K562 (cell line): ENCODE measurements around the gene FEM1B. TPM values are rescaled to one million over a fixed set of nuclear protein-coding genes. Genes with fewer than 3 reads are reported as not detected.

ENCODE experiments used
- ATAC-seq: fragments of 200-7000 bp; cut with Tn5 transposase; 3 replicates; pipeline ENCODE4 v1.9.1; 2020; ENCODE audit warnings: moderate library complexity
- BruUV-seq: library from RNA; stranded (reverse); fragments of 400-500 nt; replicated peaks from 2 replicates; lab custom pipeline; 2021; lab: Mats Ljungman, UMichigan
- CTCF ChIA-PET: fragments of 300-600 bp; formaldehyde crosslinking; extraction: SDS; loops from one replicate; lab custom pipeline; 2021; ENCODE audit warnings: low intra/inter-chr PET ratio; lab: Yijun Ruan, JAX
- POLR2A ChIA-PET: fragments of 300-600, 350-650 bp; sonication (Branson Sonifier 250); formaldehyde crosslinking; extraction: SDS; loops from one replicate; lab custom pipeline; 2021; ENCODE audit warnings: antibody characterized with exemption, inconsistent platforms; lab: Yijun Ruan, JAX
- DNase-seq, 4 experiments: peaks; one replicate each; pipeline versions ENCODE4 v3.0.0 to v3.0.0-alpha.2; 2011 to 2018; ENCODE audit warnings: low spot score in 3 of 4, mixed read lengths in 3 of 4; ENCODE audit errors: extremely low read depth in 1 of 4
- FAIRE-seq: peaks from 2 replicates; lab custom pipeline; 2011; peaks lifted over from hg19 to GRCh38; lab: Jason Lieb, UNC
- H2AFZ ChIP-seq: 2 replicates; pipeline ENCODE4 v1.6.0; 2011; ENCODE audit warnings: low read depth, low read length, control low read depth, inconsistent platforms
- H3K27ac ChIP-seq: fragments of 200-600 bp; 3 replicates; pipeline ENCODE4 v1.8.0; 2011; ENCODE audit warnings: low read depth, mild to moderate bottlenecking, control low read depth, inconsistent platforms, low read length, moderate library complexity, mixed read lengths; ENCODE audit errors: extremely low read depth
- H3K27me3 ChIP-seq, 2 experiments: fragments of 300-600 bp in 1 of 2; 2 replicates in 1 of 2; 3 replicates in 1 of 2; pipeline versions ENCODE4 v1.6.0 to v1.8.0; 2011; ENCODE audit warnings: inconsistent platforms in 2 of 2, low read length in 2 of 2, mild to moderate bottlenecking in 1 of 2, mixed read lengths in 1 of 2, moderate library complexity in 1 of 2; ENCODE audit not compliant: control insufficient read depth in 2 of 2, insufficient read depth in 2 of 2
- H3K36me3 ChIP-seq: fragments of 300-600 bp; 3 replicates; pipeline ENCODE4 v1.8.0; 2011; ENCODE audit warnings: mild to moderate bottlenecking, low read length, inconsistent platforms; ENCODE audit not compliant: control insufficient read depth, insufficient read depth
- H3K4me1 ChIP-seq, 2 experiments: fragments of 200-600 bp in 1 of 2; replicated peaks in 1 of 2; 2 replicates in 1 of 2; 3 replicates in 1 of 2; pipeline versions ENCODE4 v1.5.1 to v1.8.0; 2011; ENCODE audit warnings: inconsistent platforms in 2 of 2, low read length in 2 of 2, mild to moderate bottlenecking in 1 of 2, mixed read lengths in 1 of 2, moderate library complexity in 1 of 2; ENCODE audit not compliant: control insufficient read depth in 2 of 2, insufficient read depth in 2 of 2
- H3K4me2 ChIP-seq: 2 replicates; pipeline ENCODE4 v1.6.1; 2011; ENCODE audit warnings: low read length, control low read depth, inconsistent platforms, mixed read lengths; ENCODE audit not compliant: insufficient read depth
- H3K4me3 ChIP-seq: fragments of 200-600 bp; sonication (generic), shearing (Covaris generic); 2 replicates; pipeline ENCODE4 v1.5.1; 2016; ENCODE audit warnings: control low read depth, inconsistent platforms
- H3K79me2 ChIP-seq: fragments of 200-600 bp; 3 replicates; pipeline ENCODE4 v1.8.0; 2011; ENCODE audit warnings: low read length, inconsistent platforms; ENCODE audit not compliant: control insufficient read depth, insufficient read depth
- H3K9ac ChIP-seq, 2 experiments: 2 replicates each; pipeline versions ENCODE4 v1.6.0 to v1.6.1; 2011; ENCODE audit warnings: low read depth in 2 of 2, low read length in 2 of 2, control low read depth in 1 of 2, inconsistent platforms in 1 of 2, mild to moderate bottlenecking in 1 of 2, mixed read lengths in 1 of 2; ENCODE audit not compliant: insufficient read depth in 1 of 2
- H3K9me1 ChIP-seq: one replicate; pipeline ENCODE4 v1.6.0; 2011; ENCODE audit warnings: inconsistent platforms, mild to moderate bottlenecking, low read length, moderate library complexity; ENCODE audit not compliant: control insufficient read depth, insufficient read depth
- H3K9me3 ChIP-seq: replicated peaks from 2 replicates; pipeline ENCODE4 v1.5.1; 2011; ENCODE audit warnings: low read depth, low read length, inconsistent platforms; ENCODE audit not compliant: control insufficient read depth, insufficient read depth
- H4K20me1 ChIP-seq: replicated peaks from 2 replicates; pipeline ENCODE4 v1.6.1; 2011; ENCODE audit warnings: low read length, inconsistent platforms, mixed read lengths; ENCODE audit not compliant: control insufficient read depth, insufficient read depth
- CBFA2T3 ChIP-seq: fragments of 450-650 bp; IDR thresholded peaks from 2 replicates; pipeline ENCODE4 v1.6.1; 2017
- CBX8 ChIP-seq: fragments of 200-600 bp; sonication (generic); IDR thresholded peaks from 2 replicates; pipeline ENCODE4 v1.6.1; 2012; ENCODE audit warnings: borderline replicate concordance, mixed run types, low read depth, mild to moderate bottlenecking, moderate library complexity, mixed read lengths, low read length, control low read depth, inconsistent platforms; ENCODE audit not compliant: poor library complexity, severe bottlenecking; ENCODE audit errors: extremely low read depth
- MECOM ChIP-seq: fragments of 250-450 bp; sonication (Bioruptor Pico); IDR thresholded peaks from 2 replicates; pipeline ENCODE4 v1.8.0; 2022; ENCODE audit warnings: inconsistent platforms
- ZNF124 ChIP-seq: sonication (generic); formaldehyde crosslinking; IDR thresholded peaks from 2 replicates; pipeline ENCODE4 v1.8.1; 2022; ENCODE audit warnings: missing genetic modification reagents
- ZNF764 ChIP-seq: fragments of 250-450 bp; sonication (Bioruptor Pico); IDR thresholded peaks from 2 replicates; pipeline ENCODE4 v1.4.0; 2020; ENCODE audit warnings: low read depth, mild to moderate bottlenecking, moderate library complexity
- WGBS: fragments of 100-300 bp; shearing (Covaris generic); methylation state at CpG from one replicate; pipeline ENCODE4 v1.1.6; 2016; ENCODE audit warnings: low coverage, mixed read lengths; ENCODE audit not compliant: insufficient coverage; ENCODE audit errors: missing lambda C conversion rate; 5-methylcytosine and 5-hydroxymethylcytosine counted together
- in situ Hi-C: fragments of 300-500 bp; cut with MboI; formaldehyde crosslinking; loops from 4 replicates; pipeline ENCODE4 v1.15.0; 2018; ENCODE audit warnings: inconsistent platforms, mixed read lengths
- intact Hi-C: fragments of 100-400 bp; cut with micrococcal nuclease; formaldehyde crosslinking; loops from 2 replicates; pipeline ENCODE4 v1.14.2; 2022
- polyA plus RNA-seq, 8 experiments: library from polyadenylated mRNA; depleted of rRNA in 4 of 8; stranded (reverse) in 5 of 8; unstranded in 3 of 8; fragments of >200 nt; fragmentation: Nextera tagmentation in 2 of 8; fragmentation: Illumina TruSeq in 1 of 8; extraction: Ambion mirVana in 2 of 8; extraction: Trizol in 1 of 8; gene quantifications; 2 replicates each; pipeline versions ENCODE4 v1.2.1 to v1.2.3, GENCODE V29; 2011 to 2014; ENCODE audit warnings: inconsistent platforms in 1 of 8, missing spikeins in 1 of 8
- total RNA-seq, 7 experiments: library from RNA; depleted of rRNA in 6 of 7; stranded (reverse); fragments of >200 nt in 6 of 7; fragmentation: Illumina TruSeq in 2 of 7; extraction: Trizol in 2 of 7; gene quantifications; 2 replicates each; pipeline versions ENCODE4 v1.2.1 to v1.2.3, GENCODE V29; 2011 to 2021; ENCODE audit warnings: low replicate concordance in 1 of 7

Gene FEM1B
- total and polyA plus RNA-seq, 9 of the 15 experiments (the other 6 are each of a cell fraction or from before 2014, with no cell fraction given): 5.9 to 61.6 (median 20.1) TPM

DNA sequence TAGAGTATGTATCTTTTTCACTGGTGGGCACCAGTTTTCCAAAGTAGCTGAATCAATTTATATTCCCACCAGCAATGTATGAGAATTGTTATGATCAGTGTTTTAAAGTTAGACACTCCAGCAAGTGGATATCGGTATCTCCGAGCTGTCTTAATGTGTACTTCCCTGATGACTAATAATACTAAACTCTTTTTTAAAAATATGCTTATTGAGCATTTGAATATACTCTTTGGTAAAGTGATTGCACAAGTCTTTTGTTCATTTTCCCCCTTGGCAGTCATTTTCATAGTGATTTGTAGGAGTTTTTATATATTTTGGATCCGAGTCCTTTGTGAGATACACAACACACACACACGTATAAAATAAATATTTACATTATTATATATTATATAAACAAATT is 12.5 kb upstream of the FEM1B start:
- 5% methylated on average over 4 of the region's 4 CpGs for WGBS
- Histone ChIP-seq H3K36me3 (no peaks in the 10 kb centered on the region), H3K4me3 (no peak overlapping the region), H3K9me3 (no peaks in the 10 kb centered on the region; the same call in 1 of the 2 replicates), H3K4me2 (no peak overlapping the region)
- no TSS peak for BruUV-seq
- TF ChIP-seq CBFA2T3: no peak
- TF ChIP-seq, all 486 proteins: peak for 0
- ATAC-seq: no peak
- Histone ChIP-seq H3K4me1 (no peaks in the 10 kb centered on the region), H4K20me1 (no peaks in the 10 kb centered on the region), H3K27me3 (peaks cover 22 to 23% of the 10 kb centered on the region in 2 experiments; a peak in 4 of 5 replicates), H3K9ac (no peak overlapping the region), H3K79me2 (no peaks in the 10 kb centered on the region), H3K27ac (no peak overlapping the region), H3K9me1 (no peaks in the 10 kb centered on the region), H2AFZ (no peak overlapping the region)
- POLR2A ChIA-PET: interaction anchor here (0.6 to 1.6 kb wide), 4 partner anchors 9 to 127 kb away, joined by 3 to 7 read pairs (median 3); no protein-coding TSS in a partner anchor
- in situ Hi-C loops: no loop called here
- intact Hi-C loops: no loop called here
- no peak for DNase-seq
- CTCF ChIA-PET: no interaction called here
- FAIRE-seq: no peak

DNA sequence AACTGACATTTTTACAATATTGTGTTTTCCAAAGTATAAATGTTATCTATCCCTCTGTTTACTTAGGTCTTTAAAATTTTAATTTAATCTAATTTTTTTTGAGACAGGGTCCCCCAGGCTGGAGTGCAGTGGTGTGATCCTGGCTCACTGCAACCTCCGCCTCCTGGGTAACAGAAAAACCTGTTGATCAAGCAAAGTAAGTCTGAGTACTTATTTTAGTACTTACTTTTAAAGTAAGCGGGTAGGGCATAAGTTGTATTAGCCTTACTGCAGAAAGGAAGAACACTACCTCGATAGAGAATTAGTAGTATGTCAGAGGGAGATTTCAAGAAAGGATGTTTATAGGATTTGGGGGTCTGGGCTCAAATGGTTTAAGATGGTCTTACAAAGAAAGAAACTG is 11.9 kb upstream of the FEM1B start:
- ATAC-seq: no peak
- no TSS peak for BruUV-seq
- in situ Hi-C loops: no loop called here
- no peak for TF ChIP-seq CBX8
- TF ChIP-seq MECOM (CRISPR knock-in tag): no peak
- no peak for TF ChIP-seq ZNF124 (CRISPR knock-in tag)
- TF ChIP-seq ZNF764 (CRISPR knock-in tag): no peak
- peaks cover 18 to 23% of the 10 kb centered on the region in 2 experiments; a peak in 4 of 5 replicates for H3K27me3 ChIP-seq
- no peaks in the 10 kb centered on the region for H4K20me1 ChIP-seq
- no peak overlapping the region for H3K9ac ChIP-seq
- intact Hi-C loops: no loop called here
- CTCF ChIA-PET: no interaction called here
- no peaks in the 10 kb centered on the region for H3K36me3 ChIP-seq
- no peaks in the 10 kb centered on the region; the same call in 1 of the 2 replicates for H3K9me3 ChIP-seq
- no peak for DNase-seq
- POLR2A ChIA-PET: no interaction called here
- WGBS: 0% methylated on average over 3 of the region's 3 CpGs
- H3K4me1 ChIP-seq: no peaks in the 10 kb centered on the region
- H3K27ac ChIP-seq: no peak overlapping the region
- no peak overlapping the region for H3K4me3 ChIP-seq
- no peaks in the 10 kb centered on the region for H3K9me1 ChIP-seq
- no peak overlapping the region for H2AFZ ChIP-seq
- no peak overlapping the region for H3K4me2 ChIP-seq
- H3K79me2 ChIP-seq: no peaks in the 10 kb centered on the region
- FAIRE-seq: no peak
